Activated naive CD4-positive, alpha-beta T cell treated with anti-CD3 and anti-CD28 coated beads, Interleukin-2, amount 50 U/mL, for 24 hours (primary cell): ENCODE results near the gene NDUFAF3.
A peak's percentile ranks its signal among the peaks of the same experiment; 100 is the strongest.

Experiments used
- H3K27ac Mint-ChIP-seq: one replicate; pipeline ENCODE4 v1.8.0; 2021; ENCODE audit warnings: mild to moderate bottlenecking, mixed read lengths
- H3K27me3 Mint-ChIP-seq: one replicate; pipeline ENCODE4 v1.8.0; 2021; ENCODE audit warnings: mixed read lengths
- H3K36me3 Mint-ChIP-seq: one replicate; pipeline ENCODE4 v1.8.0; 2021; ENCODE audit warnings: mixed read lengths
- H3K4me1 Mint-ChIP-seq: one replicate; pipeline ENCODE4 v1.8.0; 2021; ENCODE audit warnings: mixed read lengths
- H3K4me3 Mint-ChIP-seq: one replicate; pipeline ENCODE4 v1.8.0; 2021; ENCODE audit warnings: mild to moderate bottlenecking, mixed read lengths
- H3K9me3 Mint-ChIP-seq: one replicate; pipeline ENCODE4 v1.8.0; 2021; ENCODE audit warnings: mixed read lengths

NDUFAF3 gene

GRCh38 chr3:49054344-49054862 is 32.5 kb downstream of the NDUFAF3 start:
- Mint-ChIP-seq H3K4me3 (no peak overlapping the region), H3K4me1 (peaks cover 25% of the 10 kb centered on the region), H3K9me3 (no peaks in the 10 kb centered on the region), H3K27ac (peak overlapping the region; percentile 3), H3K36me3 (peaks cover 11% of the 10 kb centered on the region), H3K27me3 (no peaks in the 10 kb centered on the region)

DNA sequence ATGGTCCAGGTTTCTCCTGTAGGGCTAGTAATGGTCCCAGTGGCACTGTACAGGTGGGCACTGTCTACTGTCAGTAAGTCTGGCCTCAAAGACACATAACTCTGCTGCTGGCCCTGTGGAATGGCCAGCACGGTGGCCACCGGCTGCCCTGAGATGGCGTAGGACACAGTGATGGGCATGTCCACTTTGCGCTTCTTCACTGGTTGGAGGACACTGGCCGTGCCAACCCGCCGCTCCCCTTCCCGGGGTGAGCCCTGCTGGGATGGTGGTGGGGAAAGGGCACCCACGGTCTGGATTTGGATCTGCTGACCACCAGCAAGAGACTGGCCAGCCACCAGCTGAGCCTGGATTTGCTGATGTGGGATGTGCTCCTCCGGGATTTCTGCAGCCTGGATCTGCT is 35.3 kb downstream of the NDUFAF3 start:
- Mint-ChIP-seq H3K4me1 (peaks cover 10% of the 10 kb centered on the region), H3K27ac (no peak overlapping the region), H3K4me3 (no peak overlapping the region), H3K9me3 (no peaks in the 10 kb centered on the region), H3K27me3 (no peaks in the 10 kb centered on the region), H3K36me3 (peaks cover 8% of the 10 kb centered on the region)

- no peak overlapping the region for H3K4me3 Mint-ChIP-seq
- H3K27me3 Mint-ChIP-seq = no peaks in the 10 kb centered on the region
- peaks cover 5% of the 10 kb centered on the region for H3K36me3 Mint-ChIP-seq
- H3K9me3 Mint-ChIP-seq = no peaks in the 10 kb centered on the region
- peaks cover 7% of the 10 kb centered on the region for H3K4me1 Mint-ChIP-seq
- H3K27ac Mint-ChIP-seq = no peak overlapping the region
These were observed 36.1 kb downstream of the NDUFAF3 start for GRCh38 chr3:49058011-49058410.
